Psoas muscle (tissue), 8 donors: Measurements from ENCODE around the gene ZP4. TPM values are rescaled to one million over a fixed set of nuclear protein-coding genes. Genes with fewer than 3 reads are reported as not detected.

ENCODE experiments used
- ATAC-seq, 4 donors: fragments of 200-7000 bp; cut with Tn5 transposase; one replicate each; pipeline ENCODE4 v1.9.1; 2020; ENCODE audit warnings: moderate library complexity in 3 of 4, mild to moderate bottlenecking in 2 of 4
- DNase-seq, 2 donors: peaks; one replicate each; pipeline ENCODE4 v3.0.0-alpha.2; 2020
- H3K27ac ChIP-seq: fragments of 200-600 bp; one replicate; pipeline ENCODE4 v1.8.0; 2022
- H3K27me3 ChIP-seq, 3 donors: fragments of 200-600 bp in 1 of 3; one replicate each; pipeline versions ENCODE4 v1.6.1 to v1.8.0; 2013 to 2022; ENCODE audit warnings: low read length in 2 of 3, mild to moderate bottlenecking in 2 of 3, moderate library complexity in 1 of 3; ENCODE audit not compliant: insufficient read depth in 3 of 3
- H3K36me3 ChIP-seq, 2 donors: fragments of 200-600 bp in 1 of 2; one replicate each; pipeline versions ENCODE4 v1.6.1 to v1.8.0; 2013 to 2022; ENCODE audit warnings: low read depth in 1 of 2, mild to moderate bottlenecking in 1 of 2, moderate library complexity in 1 of 2; ENCODE audit not compliant: insufficient read depth in 1 of 2
- H3K4me1 ChIP-seq: fragments of 200-600 bp; one replicate; pipeline ENCODE4 v1.8.0; 2022
- H3K4me3 ChIP-seq: fragments of 200-600 bp; one replicate; pipeline ENCODE4 v1.8.0; 2022; ENCODE audit warnings: mild to moderate bottlenecking
- H3K9me3 ChIP-seq: fragments of 200-600 bp; one replicate; pipeline ENCODE4 v1.8.0; 2022
- CTCF ChIP-seq: fragments of 200-600 bp; IDR thresholded peaks from one replicate; pipeline ENCODE4 v1.8.0; 2022; ENCODE audit warnings: antibody characterized with exemption
- WGBS, 3 donors: extraction: QIAGEN DNeasy Blood & Tissue Kit; methylation state at CpG; one replicate each; pipeline versions ENCODE4 v1.1.6 to v1.1.7; 2013; 5-methylcytosine and 5-hydroxymethylcytosine counted together
- intact Hi-C, 2 donors: fragments of 100-400 bp; cut with DNase I; formaldehyde crosslinking; loops; one replicate each; pipeline versions ENCODE4 v1.11.0 to v1.14.2; 2022
- polyA plus RNA-seq, 3 donors: library from polyadenylated mRNA; stranded (reverse); fragments of 200-250 nt; gene quantifications; one replicate each; pipeline ENCODE4 v1.2.3, GENCODE V29; 2013
- total RNA-seq, 4 donors: library from RNA; stranded (reverse); fragmentation: NEBNext Ultra II Directional in 2 of 4; extraction: Animal tissue kit (Norgen Biotek cat#: 25700) in 2 of 4; gene quantifications; one replicate each; pipeline versions ENCODE4 v1.2.1 to v1.2.4, GENCODE V29; 2021 to 2023
- donor health status: healthy with polysubstance abuse.
- donor health status: DM: no; HTN: no; CAD: no; lungs with moderate emphysema.
- donor health status: Bipolar disorder and iron deficiency.
- donor health status: healthy.
- donor health status: DM: yes; HTN: yes; CAD: no.
- donor health status: DM: no; HTN: no; CAD: no.
- donor health status: DM: no; HTN: no; CAD: no.
- donor health status: DM: yes; HTN: yes; CAD: no.

The ZP4 gene
- total and polyA plus RNA-seq, 7 donors: not detected

- H3K4me3 ChIP-seq: no peak overlapping the region
Measured at GRCh38 chr1:237931581-237931980, 40.9 kb upstream of the ZP4 start.

GRCh38 chr1:237927198-237927597 lies 36.5 kb upstream of the ZP4 start:
- Histone ChIP-seq H3K27ac (no peak overlapping the region), H3K4me3 (no peak overlapping the region), H3K4me1 (no peaks in the 10 kb centered on the region), H3K36me3 (no peaks in the 10 kb centered on the region), H3K27me3 (no peaks in the 10 kb centered on the region), H3K9me3 (no peaks in the 10 kb centered on the region)
- no peak for TF ChIP-seq CTCF
- intact Hi-C loops: no loop called here
- ATAC-seq (no peak), DNase-seq (no peak)
- 90 to 95% (median 93%) methylated on average over 15 of the region's 15 CpGs for WGBS, 3 donors

More at GRCh38 chr1:237931581-237931980, 40.9 kb upstream of the ZP4 start:
- Histone ChIP-seq H3K36me3 (no peaks in the 10 kb centered on the region), H3K27ac (no peak overlapping the region), H3K9me3 (no peaks in the 10 kb centered on the region), H3K27me3 (no peaks in the 10 kb centered on the region), H3K4me1 (no peaks in the 10 kb centered on the region)
- intact Hi-C loops: no loop called here
- ATAC-seq: no peak
- no peak for TF ChIP-seq CTCF
- no peak for DNase-seq
- WGBS, 3 donors: 54 to 60% (median 56%) methylated on average over 4 of the region's 4 CpGs

- ATAC-seq (no peak), DNase-seq (no peak)
- no peak overlapping the region for H3K27ac ChIP-seq
- H3K9me3 ChIP-seq: no peaks in the 10 kb centered on the region
- H3K4me1 ChIP-seq: no peaks in the 10 kb centered on the region
- TF ChIP-seq CTCF: no peak
- H3K4me3 ChIP-seq: no peak overlapping the region
- no peaks in the 10 kb centered on the region for H3K27me3 ChIP-seq
- intact Hi-C loops: no loop called here
- H3K36me3 ChIP-seq: no peaks in the 10 kb centered on the region
Measured at GRCh38 chr1:237921306-237921705, 30.6 kb upstream of the ZP4 start.

GRCh38 chr1:237913345-237913744 lies 22.6 kb upstream of the ZP4 start:
- no peak overlapping the region for H3K4me3 ChIP-seq
- 91 to 93% (median 92%) methylated on average over 2 of the region's 2 CpGs for WGBS, 3 donors
- intact Hi-C loops: no loop called here

More at GRCh38 chr1:237913345-237913744, 22.6 kb upstream of the ZP4 start:
- no peaks in the 10 kb centered on the region for H3K36me3 ChIP-seq
- H3K27ac ChIP-seq: no peak overlapping the region
- H3K9me3 ChIP-seq: no peaks in the 10 kb centered on the region
- no peaks in the 10 kb centered on the region for H3K27me3 ChIP-seq
- H3K4me1 ChIP-seq: no peaks in the 10 kb centered on the region
- no peak for DNase-seq
- TF ChIP-seq CTCF: no peak
- no peak for ATAC-seq
